OCI-LY7 (cell line): ENCODE data around the gene SLC30A9. TPM values are rescaled to one million over a fixed set of nuclear protein-coding genes. Genes with fewer than 3 reads are reported as not detected.

ENCODE experiments used
- BruUV-seq: library from RNA; stranded (reverse); fragments of 400-500 nt; replicated peaks from 2 replicates; lab custom pipeline; 2021; lab: Mats Ljungman, UMichigan
- CTCF ChIA-PET: fragments of 300-600 bp; sonication (Branson Sonifier 250); formaldehyde crosslinking; loops from one replicate; lab custom pipeline; 2022; ENCODE audit warnings: antibody characterized with exemption; ENCODE audit not compliant: unreplicated experiment; lab: Charles Lee
- POLR2A ChIA-PET: fragments of 300-600 bp; sonication (Branson Sonifier 250); formaldehyde crosslinking; loops from one replicate; lab custom pipeline; 2022; ENCODE audit warnings: antibody characterized with exemption; lab: Charles Lee
- DNase-seq: peaks from one replicate; pipeline ENCODE4 v3.0.0-alpha.2; 2015; ENCODE audit warnings: low spot score
- H2AFZ ChIP-seq: fragments of 200-600 bp; sonication (generic), shearing (Covaris generic); 2 replicates; pipeline ENCODE4 v1.6.1; 2014; ENCODE audit warnings: mild to moderate bottlenecking, antibody characterized with exemption, low read length, moderate library complexity
- H3K27ac ChIP-seq: fragments of 200-600 bp; sonication (generic); 2 replicates; pipeline ENCODE4 v1.5.1; 2014; ENCODE audit warnings: mixed run types, low read depth, mild to moderate bottlenecking, moderate library complexity, low read length, inconsistent platforms; ENCODE audit not compliant: poor library complexity, severe bottlenecking
- H3K36me3 ChIP-seq: fragments of 200-600 bp; sonication (generic); 2 replicates; pipeline ENCODE4 v1.6.1; 2014; ENCODE audit warnings: mild to moderate bottlenecking, antibody characterized with exemption, low read length, moderate library complexity, mixed read lengths; ENCODE audit not compliant: insufficient read depth
- H3K4me1 ChIP-seq: fragments of 200-600 bp; sonication (generic); 2 replicates; pipeline ENCODE4 v1.5.1; 2014; ENCODE audit warnings: mild to moderate bottlenecking, low read length; ENCODE audit not compliant: insufficient read depth, poor library complexity, severe bottlenecking
- H3K4me2 ChIP-seq: fragments of 200-600 bp; sonication (generic); 2 replicates; pipeline ENCODE4 v1.6.1; 2014; ENCODE audit warnings: mild to moderate bottlenecking, low read length
- H3K4me3 ChIP-seq: fragments of 200-600 bp; sonication (generic); 2 replicates; pipeline ENCODE4 v1.5.1; 2014; ENCODE audit warnings: mild to moderate bottlenecking, low read depth, low read length; ENCODE audit not compliant: poor library complexity, severe bottlenecking
- H3K79me2 ChIP-seq: fragments of 200-600 bp; sonication (generic); 2 replicates; pipeline ENCODE4 v1.6.1; 2016; ENCODE audit warnings: low read depth, mild to moderate bottlenecking, low read length, moderate library complexity, mixed read lengths; ENCODE audit not compliant: insufficient read depth
- H3K9me2 ChIP-seq: fragments of 200-600 bp; sonication (generic); 2 replicates; pipeline ENCODE4 v1.6.1; 2016; ENCODE audit warnings: mild to moderate bottlenecking, low read length, mixed read lengths; ENCODE audit not compliant: insufficient read depth
- H3K9me3 ChIP-seq: fragments of 200-600 bp; sonication (generic); 2 replicates; pipeline ENCODE4 v1.6.1; 2014; ENCODE audit warnings: mild to moderate bottlenecking, mixed run types, low read length, mixed read lengths
- H4K20me1 ChIP-seq: fragments of 200-600 bp; sonication (generic); 2 replicates; pipeline ENCODE4 v1.6.1; 2014; ENCODE audit warnings: mild to moderate bottlenecking, antibody characterized with exemption, low read length, moderate library complexity, mixed read lengths; ENCODE audit not compliant: insufficient read depth
- EZH2phosphoT487 ChIP-seq: fragments of 200-600 bp; sonication (generic); IDR thresholded peaks from 2 replicates; pipeline ENCODE4 v1.6.1; 2018; ENCODE audit warnings: low read depth, borderline replicate concordance, mild to moderate bottlenecking, mixed run types, antibody characterized with exemption, low read length, moderate library complexity, mixed read lengths
- intact Hi-C: fragments of 100-400 bp; cut with micrococcal nuclease; formaldehyde crosslinking; loops from one replicate; pipeline ENCODE4 v1.10.0; 2022; ENCODE audit not compliant: unreplicated experiment
- total RNA-seq, 2 experiments: library from RNA; depleted of rRNA in 1 of 2; stranded (reverse); fragments of >200 nt in 1 of 2; shearing (Covaris generic) in 1 of 2; gene quantifications; 2 replicates each; pipeline ENCODE4 v1.2.3, GENCODE V29; 2014 to 2022
- TF ChIP-seq, protein P1 (sequence below): fragments of 200-600 bp; sonication (generic); conservative IDR thresholded peaks from 2 replicates; pipeline ENCODE4 v1.5.1; 2014; ENCODE audit warnings: mild to moderate bottlenecking, antibody characterized with exemption, low read length, moderate library complexity, mixed read lengths

Gene SLC30A9
- total RNA-seq, 2 experiments from 2014 or later = 33.8 to 40.8 TPM

DNA sequence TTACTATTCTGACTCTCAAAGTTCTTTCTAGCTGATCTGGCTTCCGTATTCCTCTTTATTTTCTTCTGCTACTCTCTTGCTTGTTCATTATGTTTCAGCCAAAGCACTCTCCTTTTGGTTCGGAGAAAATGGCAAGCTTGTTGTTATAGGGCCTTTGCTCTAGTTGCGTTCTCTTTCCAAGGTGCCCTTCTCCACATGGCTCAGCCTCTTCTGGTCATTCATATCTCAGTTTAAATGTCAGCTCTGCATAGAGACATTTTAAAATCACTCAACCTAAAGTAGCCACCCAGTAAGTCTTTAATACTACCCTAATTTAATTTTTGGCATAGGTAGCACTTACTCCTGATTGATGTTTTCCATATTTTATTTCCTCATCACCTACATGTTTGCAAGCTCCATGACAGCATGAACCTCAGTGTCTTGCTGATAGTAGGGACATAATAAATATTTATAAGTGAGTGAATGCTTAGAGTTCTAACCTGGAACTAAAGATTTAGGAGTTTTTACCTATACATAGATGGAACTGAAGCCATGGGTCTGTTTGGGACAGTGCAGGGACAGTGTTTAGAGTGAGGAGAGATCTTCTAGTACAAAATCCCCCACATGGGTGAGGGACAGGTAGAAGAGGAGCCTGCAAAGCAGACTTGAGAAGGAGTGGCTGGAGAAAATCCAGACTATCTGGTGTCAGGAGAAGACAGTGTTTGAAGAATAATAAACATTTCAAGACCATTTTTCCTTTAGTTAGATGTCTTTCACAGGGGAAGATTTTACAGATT is 17.9 kb downstream of the SLC30A9 start:
- intact Hi-C loops = no loop called here
- POLR2A ChIA-PET = no interaction called here
- Histone ChIP-seq H3K9me2 (no peaks in the 10 kb centered on the region), H3K36me3 (peaks cover 33% of the 10 kb centered on the region), H3K4me3 (no peak overlapping the region), H3K4me2 (no peak overlapping the region), H3K27ac (no peak overlapping the region), H3K9me3 (no peaks in the 10 kb centered on the region), H4K20me1 (no peaks in the 10 kb centered on the region), H3K79me2 (no peaks in the 10 kb centered on the region), H2AFZ (no peak overlapping the region), H3K4me1 (no peaks in the 10 kb centered on the region)
- no TSS peak for BruUV-seq
- DNase-seq = no peak
- CTCF ChIA-PET = no interaction called here
- no peak for TF ChIP-seq EZH2phosphoT487
- TF ChIP-seq, protein P1, sequence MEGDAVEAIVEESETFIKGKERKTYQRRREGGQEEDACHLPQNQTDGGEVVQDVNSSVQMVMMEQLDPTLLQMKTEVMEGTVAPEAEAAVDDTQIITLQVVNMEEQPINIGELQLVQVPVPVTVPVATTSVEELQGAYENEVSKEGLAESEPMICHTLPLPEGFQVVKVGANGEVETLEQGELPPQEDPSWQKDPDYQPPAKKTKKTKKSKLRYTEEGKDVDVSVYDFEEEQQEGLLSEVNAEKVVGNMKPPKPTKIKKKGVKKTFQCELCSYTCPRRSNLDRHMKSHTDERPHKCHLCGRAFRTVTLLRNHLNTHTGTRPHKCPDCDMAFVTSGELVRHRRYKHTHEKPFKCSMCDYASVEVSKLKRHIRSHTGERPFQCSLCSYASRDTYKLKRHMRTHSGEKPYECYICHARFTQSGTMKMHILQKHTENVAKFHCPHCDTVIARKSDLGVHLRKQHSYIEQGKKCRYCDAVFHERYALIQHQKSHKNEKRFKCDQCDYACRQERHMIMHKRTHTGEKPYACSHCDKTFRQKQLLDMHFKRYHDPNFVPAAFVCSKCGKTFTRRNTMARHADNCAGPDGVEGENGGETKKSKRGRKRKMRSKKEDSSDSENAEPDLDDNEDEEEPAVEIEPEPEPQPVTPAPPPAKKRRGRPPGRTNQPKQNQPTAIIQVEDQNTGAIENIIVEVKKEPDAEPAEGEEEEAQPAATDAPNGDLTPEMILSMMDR = no peak

DNA sequence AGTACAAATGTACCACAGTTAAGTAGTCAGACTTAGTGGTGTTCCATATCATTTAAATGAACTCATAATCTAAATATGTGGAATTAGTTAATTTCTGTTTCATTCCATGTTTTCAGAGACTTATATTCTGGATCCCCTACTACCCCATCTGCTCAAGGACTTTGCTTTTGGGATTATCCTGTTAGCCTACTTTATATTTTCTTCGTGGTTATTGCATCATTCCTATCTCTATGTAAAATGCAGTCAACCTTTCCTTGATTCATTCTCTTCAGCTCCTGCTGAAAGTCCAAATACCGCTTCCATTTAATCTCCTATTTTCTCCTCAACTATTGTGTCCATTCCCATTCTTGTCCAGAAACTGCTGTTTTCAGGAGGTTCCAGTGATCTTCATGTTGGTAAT is 25.1 kb downstream of the SLC30A9 start:
- Histone ChIP-seq H3K9me2 (no peaks in the 10 kb centered on the region), H3K9me3 (no peaks in the 10 kb centered on the region), H4K20me1 (no peaks in the 10 kb centered on the region), H3K36me3 (peaks cover 8% of the 10 kb centered on the region), H3K79me2 (no peaks in the 10 kb centered on the region), H2AFZ (no peak overlapping the region), H3K4me3 (no peak overlapping the region), H3K4me1 (no peaks in the 10 kb centered on the region), H3K4me2 (no peak overlapping the region), H3K27ac (no peak overlapping the region)
- no TSS peak for BruUV-seq
- no peak for DNase-seq
- CTCF ChIA-PET = no interaction called here
- TF ChIP-seq, protein P1 = no peak
- TF ChIP-seq EZH2phosphoT487 = no peak
- POLR2A ChIA-PET = no interaction called here
- intact Hi-C loops = no loop called here

DNA sequence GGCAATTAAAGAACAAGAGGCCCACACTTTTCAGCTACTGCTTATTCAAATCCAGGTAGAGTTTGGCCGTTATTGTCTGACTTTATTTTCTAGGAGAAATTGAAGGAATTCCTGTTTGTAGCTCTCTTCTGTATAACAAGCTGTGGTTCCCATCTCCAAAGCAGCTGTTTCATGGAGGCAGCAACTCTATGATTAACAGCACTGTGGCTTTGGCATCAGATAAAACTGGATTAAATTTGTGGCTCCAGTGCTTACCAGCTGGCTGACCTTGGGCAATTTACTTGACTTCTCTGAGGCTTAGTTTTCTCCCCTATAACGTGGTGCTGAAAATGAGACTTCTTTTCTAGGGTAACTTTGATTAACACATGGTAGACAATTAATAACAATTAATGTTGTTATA is 28.1 kb downstream of the SLC30A9 start:
- no peaks in the 10 kb centered on the region for H3K4me1 ChIP-seq
- H3K9me2 ChIP-seq = no peaks in the 10 kb centered on the region
- no peak for DNase-seq
- CTCF ChIA-PET = no interaction called here
- H3K9me3 ChIP-seq = no peaks in the 10 kb centered on the region
- no peaks in the 10 kb centered on the region for H3K79me2 ChIP-seq
- TF ChIP-seq, protein P1 = no peak
- no peak for TF ChIP-seq EZH2phosphoT487
- no peak overlapping the region for H3K4me2 ChIP-seq
- H3K36me3 ChIP-seq = peaks cover 12% of the 10 kb centered on the region
- H3K27ac ChIP-seq = no peak overlapping the region
- no peak overlapping the region for H3K4me3 ChIP-seq
- no peaks in the 10 kb centered on the region for H4K20me1 ChIP-seq
- intact Hi-C loops = no loop called here
- BruUV-seq = no TSS peak
- no peak overlapping the region for H2AFZ ChIP-seq
- POLR2A ChIA-PET = interaction anchor here (0.7 kb wide), 1 partner anchor 658 kb away, joined by 3 read pairs; no protein-coding TSS in a partner anchor
